Stimulated activated CD4-positive, alpha-beta T cell treated with anti-CD3 and anti-CD28 coated beads, TNF-alpha, amount 100 ng/mL, for 24 hours (primary cell): ENCODE results near the gene CXorf65.

Source experiments
- DNase-seq, 3 experiments: peaks; one replicate each; pipeline ENCODE4 v3.0.0-alpha.2; 2020; ENCODE audit warnings: low read depth in 3 of 3

Gene CXorf65

GRCh38 chrX:71107245-71107644 is 705 bp upstream of the CXorf65 start:
- DNase-seq: no peak

- no peak for DNase-seq
These were observed 912 bp downstream of the CXorf65 start for GRCh38 chrX:71105628-71106027.

GRCh38 chrX:71103110-71103983 is 3.2 kb downstream of the CXorf65 start:
- DNase-seq: peak in 1 of 3 experiments; percentile 48

GRCh38 chrX:71102292-71102691 is 4.2 kb downstream of the CXorf65 start:
- DNase-seq: no peak

GRCh38 chrX:71100581-71101505 is 5.7 kb downstream of the CXorf65 start:
- DNase-seq: no peak

- DNase-seq: no peak
These were observed 6.8 kb downstream of the CXorf65 start for GRCh38 chrX:71099736-71100135.

GRCh38 chrX:71098951-71099506 is 7.5 kb downstream of the CXorf65 start:
- no peak for DNase-seq

- peak; percentile 41 to 65 (median 50) for DNase-seq
These were observed 8.2 kb downstream of the CXorf65 start for GRCh38 chrX:71098302-71098701.

- no peak for DNase-seq
These were observed 9.8 kb downstream of the CXorf65 start for GRCh38 chrX:71096760-71097032.

- DNase-seq: peak in 1 of 3 experiments; percentile 57
These were observed 10.4 kb downstream of the CXorf65 start for GRCh38 chrX:71095981-71096759.

- DNase-seq: peak; percentile 70 to 85 (median 82)
These were observed 11.0 kb downstream of the CXorf65 start, which contains the start of gene FOXO4 for GRCh38 chrX:71095555-71095980. Gene FOXO4 (plus strand): TSS chrX:71095851. CDS start chrX:71096529, 678 bp downstream.

- DNase-seq: no peak
These were observed 11.5 kb downstream of the CXorf65 start for GRCh38 chrX:71095033-71095432.

GRCh38 chrX:71091263-71091662 is 15.3 kb downstream of the CXorf65 start:
- DNase-seq: no peak

- DNase-seq: no peak
These were observed 20.6 kb downstream of the CXorf65 start for GRCh38 chrX:71085900-71086299.

GRCh38 chrX:71082822-71083221 is 23.7 kb downstream of the CXorf65 start:
- DNase-seq: no peak

GRCh38 chrX:71082124-71082647 is 24.4 kb downstream of the CXorf65 start:
- DNase-seq: no peak

GRCh38 chrX:71081330-71082123 is 25.0 kb downstream of the CXorf65 start:
- no peak for DNase-seq

- DNase-seq: no peak
These were observed 36.0 kb downstream of the CXorf65 start for GRCh38 chrX:71070531-71070930.

- peak; percentile 72 to 84 (median 74) for DNase-seq
These were observed 38.3 kb downstream of the CXorf65 start, which contains the start of gene SNX12 for GRCh38 chrX:71068044-71068918. Gene SNX12 (minus strand): TSS chrX:71068334. CDS start chrX:71068306, 28 bp downstream.
